RWPE2 (cell line): ENCODE results near the gene TMEM59L.

Experiments
- ATAC-seq: fragments of 200-7000 bp; cut with Tn5 transposase; 3 replicates; pipeline ENCODE4 v1.9.1; 2021; ENCODE audit warnings: low read depth
- DNase-seq: peaks from one replicate; pipeline ENCODE4 v3.0.0-alpha.2; 2020; ENCODE audit warnings: low spot score
- H3K27ac ChIP-seq: fragments of 450-650 bp; 2 replicates; pipeline ENCODE4 v1.5.1; 2017; ENCODE audit warnings: mild to moderate bottlenecking; ENCODE audit not compliant: poor library complexity, severe bottlenecking
- H3K27me3 ChIP-seq: fragments of 250-450 bp; sonication (Bioruptor Pico); 2 replicates; pipeline ENCODE4 v1.5.1; 2021; ENCODE audit warnings: mild to moderate bottlenecking, moderate library complexity; ENCODE audit not compliant: insufficient read depth, poor library complexity, severe bottlenecking
- H3K36me3 ChIP-seq: fragments of 250-450 bp; sonication (Bioruptor Pico); 2 replicates; pipeline ENCODE4 v1.5.1; 2020; ENCODE audit warnings: low read depth, mild to moderate bottlenecking, moderate library complexity
- H3K4me1 ChIP-seq: fragments of 250-450 bp; sonication (Bioruptor Pico); 2 replicates; pipeline ENCODE4 v1.5.1; 2021; ENCODE audit warnings: mild to moderate bottlenecking, moderate library complexity; ENCODE audit not compliant: insufficient read depth, poor library complexity, severe bottlenecking
- H3K4me3 ChIP-seq: fragments of 250-450 bp; sonication (Bioruptor Pico); 2 replicates; pipeline ENCODE4 v1.5.1; 2021; ENCODE audit warnings: mild to moderate bottlenecking, moderate library complexity; ENCODE audit not compliant: severe bottlenecking
- H3K9me3 ChIP-seq: fragments of 250-450 bp; sonication (Bioruptor Pico); 2 replicates; pipeline ENCODE4 v1.5.1; 2021; ENCODE audit warnings: mild to moderate bottlenecking, moderate library complexity; ENCODE audit not compliant: severe bottlenecking
- TF ChIP-seq, protein P1 (sequence below): fragments of 450-650 bp; IDR thresholded peaks from one replicate; pipeline ENCODE4 v1.5.1; 2017; ENCODE audit warnings: mild to moderate bottlenecking, moderate library complexity; ENCODE audit not compliant: poor library complexity, severe bottlenecking

Gene TMEM59L

DNA sequence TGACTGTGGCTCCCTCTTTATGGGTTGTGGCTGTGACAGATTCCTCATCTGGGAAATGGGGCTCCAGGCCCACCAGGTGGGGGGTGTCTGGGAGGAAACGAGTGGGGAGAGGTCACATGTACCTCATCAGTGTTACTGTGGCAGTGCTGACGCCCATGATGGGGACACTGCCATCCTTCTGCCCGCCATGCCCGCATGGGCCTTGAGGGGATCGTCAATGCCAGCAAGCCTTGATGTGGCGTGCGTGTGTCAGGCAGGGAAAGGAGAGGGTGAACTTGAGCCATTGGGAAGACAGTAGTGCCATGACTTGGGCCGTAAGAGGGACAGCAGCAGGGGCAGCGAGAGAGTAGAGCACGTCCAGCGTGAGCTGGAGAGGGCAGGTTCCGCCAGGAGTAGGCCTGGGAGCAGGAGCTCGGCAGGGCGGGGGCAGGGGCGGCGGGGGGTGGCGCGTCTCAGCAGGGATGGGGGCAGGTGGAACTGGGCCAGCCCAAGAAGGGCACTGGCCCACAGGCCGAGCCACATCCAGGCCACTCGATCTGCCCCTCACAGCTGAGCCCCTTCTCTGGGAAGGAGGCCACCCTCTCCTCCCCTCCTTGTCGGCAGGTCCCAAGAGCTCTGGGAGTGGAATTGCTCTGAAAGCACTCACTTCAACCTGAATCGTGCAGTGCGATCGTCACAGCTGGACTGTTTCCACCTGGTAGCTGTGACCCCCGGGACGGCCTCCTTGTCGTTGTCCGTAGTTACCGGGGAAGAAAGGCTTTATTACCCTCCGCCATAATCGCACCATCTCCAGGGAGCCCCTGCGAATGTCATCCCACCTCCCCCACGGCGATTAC lies 34.1 kb downstream of the TMEM59L start:
- Histone ChIP-seq H3K4me1 (peaks cover 12% of the 10 kb centered on the region), H3K9me3 (no peaks in the 10 kb centered on the region), H3K4me3 (no peak overlapping the region), H3K27ac (no peak overlapping the region), H3K27me3 (no peaks in the 10 kb centered on the region), H3K36me3 (no peaks in the 10 kb centered on the region)
- ATAC-seq (no peak), DNase-seq (no peak)
- TF ChIP-seq, protein P1, sequence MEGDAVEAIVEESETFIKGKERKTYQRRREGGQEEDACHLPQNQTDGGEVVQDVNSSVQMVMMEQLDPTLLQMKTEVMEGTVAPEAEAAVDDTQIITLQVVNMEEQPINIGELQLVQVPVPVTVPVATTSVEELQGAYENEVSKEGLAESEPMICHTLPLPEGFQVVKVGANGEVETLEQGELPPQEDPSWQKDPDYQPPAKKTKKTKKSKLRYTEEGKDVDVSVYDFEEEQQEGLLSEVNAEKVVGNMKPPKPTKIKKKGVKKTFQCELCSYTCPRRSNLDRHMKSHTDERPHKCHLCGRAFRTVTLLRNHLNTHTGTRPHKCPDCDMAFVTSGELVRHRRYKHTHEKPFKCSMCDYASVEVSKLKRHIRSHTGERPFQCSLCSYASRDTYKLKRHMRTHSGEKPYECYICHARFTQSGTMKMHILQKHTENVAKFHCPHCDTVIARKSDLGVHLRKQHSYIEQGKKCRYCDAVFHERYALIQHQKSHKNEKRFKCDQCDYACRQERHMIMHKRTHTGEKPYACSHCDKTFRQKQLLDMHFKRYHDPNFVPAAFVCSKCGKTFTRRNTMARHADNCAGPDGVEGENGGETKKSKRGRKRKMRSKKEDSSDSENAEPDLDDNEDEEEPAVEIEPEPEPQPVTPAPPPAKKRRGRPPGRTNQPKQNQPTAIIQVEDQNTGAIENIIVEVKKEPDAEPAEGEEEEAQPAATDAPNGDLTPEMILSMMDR, result no peak

DNA sequence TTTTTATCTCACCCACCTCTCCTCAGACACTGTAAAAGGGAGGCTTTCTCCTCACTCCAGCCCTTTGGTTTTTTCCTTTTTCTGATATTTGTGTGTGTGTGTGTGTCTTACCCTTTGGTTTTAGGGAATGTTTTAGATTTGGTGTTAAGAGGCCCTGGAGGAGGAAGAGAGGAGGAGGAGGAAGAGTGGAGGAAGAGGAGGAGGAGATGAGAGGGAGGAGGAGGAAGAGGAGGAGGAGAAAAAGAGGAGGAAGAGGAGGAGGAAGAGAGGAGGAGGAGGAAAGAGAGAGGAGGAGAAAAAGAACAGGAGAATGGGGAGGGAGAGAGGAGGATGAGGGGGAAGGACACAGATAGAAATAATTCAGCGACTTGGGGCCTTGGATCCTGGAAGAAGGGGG lies 34.7 kb downstream of the TMEM59L start:
- Histone ChIP-seq H3K27ac (no peak overlapping the region), H3K4me1 (peaks cover 12% of the 10 kb centered on the region)
- ATAC-seq, result no peak

DNA sequence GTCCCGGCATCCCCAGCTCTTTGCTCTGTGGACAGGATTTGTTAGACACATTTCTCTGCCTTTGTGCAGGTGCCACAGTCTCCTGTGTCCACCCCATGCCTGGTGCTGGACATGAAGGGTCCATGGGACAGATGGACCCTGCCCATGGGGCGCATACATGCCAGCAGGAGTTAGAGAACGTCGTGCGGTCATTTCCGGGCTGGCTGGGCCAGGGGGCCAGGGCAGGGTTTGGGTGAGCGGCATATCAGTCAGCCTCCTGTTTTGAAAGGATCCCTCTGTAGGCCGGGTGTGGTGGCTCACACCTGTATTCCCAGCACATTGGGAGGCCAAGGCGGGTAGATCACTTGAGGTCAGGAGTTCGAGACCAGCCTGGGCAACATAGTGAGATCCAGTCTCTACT lies 35.1 kb downstream of the TMEM59L start:
- Histone ChIP-seq H3K36me3 (no peaks in the 10 kb centered on the region), H3K4me3 (no peak overlapping the region), H3K27me3 (no peaks in the 10 kb centered on the region), H3K27ac (no peak overlapping the region), H3K4me1 (peaks cover 12% of the 10 kb centered on the region), H3K9me3 (no peaks in the 10 kb centered on the region)
- TF ChIP-seq, protein P1, result no peak
- ATAC-seq (no peak), DNase-seq (no peak)

More for the DNA sequence above, 34.7 kb downstream of the TMEM59L start:
- Histone ChIP-seq H3K36me3 (no peaks in the 10 kb centered on the region), H3K27me3 (no peaks in the 10 kb centered on the region), H3K9me3 (no peaks in the 10 kb centered on the region), H3K4me3 (no peak overlapping the region)
- no peak for DNase-seq
- TF ChIP-seq, protein P1, result no peak

DNA sequence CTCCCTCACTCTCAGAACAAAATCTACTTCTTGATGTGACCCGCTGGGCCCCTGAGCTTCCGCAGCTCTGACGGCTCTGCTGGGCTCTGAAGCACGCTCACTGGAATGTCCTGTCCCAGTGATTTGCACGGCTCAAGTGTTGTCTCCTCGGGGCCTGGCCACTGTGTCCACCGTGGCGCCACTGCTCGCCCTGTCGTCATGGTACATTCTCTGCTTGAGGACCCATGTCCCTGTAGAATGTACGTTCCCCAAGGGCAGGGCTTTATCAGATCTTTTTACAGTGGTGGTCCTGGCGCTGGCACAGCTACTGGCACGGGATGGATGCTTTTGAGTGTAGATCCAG lies 36.3 kb downstream of the TMEM59L start:
- Histone ChIP-seq H3K27ac (peak overlapping the region; percentile 3), H3K27me3 (no peaks in the 10 kb centered on the region), H3K4me1 (peaks cover 12% of the 10 kb centered on the region), H3K4me3 (no peak overlapping the region), H3K36me3 (no peaks in the 10 kb centered on the region), H3K9me3 (no peaks in the 10 kb centered on the region)
- DNase-seq (no peak), ATAC-seq (peak; percentile 33; the same call in 1 of the 3 replicates)
- TF ChIP-seq, protein P1, result no peak

DNA sequence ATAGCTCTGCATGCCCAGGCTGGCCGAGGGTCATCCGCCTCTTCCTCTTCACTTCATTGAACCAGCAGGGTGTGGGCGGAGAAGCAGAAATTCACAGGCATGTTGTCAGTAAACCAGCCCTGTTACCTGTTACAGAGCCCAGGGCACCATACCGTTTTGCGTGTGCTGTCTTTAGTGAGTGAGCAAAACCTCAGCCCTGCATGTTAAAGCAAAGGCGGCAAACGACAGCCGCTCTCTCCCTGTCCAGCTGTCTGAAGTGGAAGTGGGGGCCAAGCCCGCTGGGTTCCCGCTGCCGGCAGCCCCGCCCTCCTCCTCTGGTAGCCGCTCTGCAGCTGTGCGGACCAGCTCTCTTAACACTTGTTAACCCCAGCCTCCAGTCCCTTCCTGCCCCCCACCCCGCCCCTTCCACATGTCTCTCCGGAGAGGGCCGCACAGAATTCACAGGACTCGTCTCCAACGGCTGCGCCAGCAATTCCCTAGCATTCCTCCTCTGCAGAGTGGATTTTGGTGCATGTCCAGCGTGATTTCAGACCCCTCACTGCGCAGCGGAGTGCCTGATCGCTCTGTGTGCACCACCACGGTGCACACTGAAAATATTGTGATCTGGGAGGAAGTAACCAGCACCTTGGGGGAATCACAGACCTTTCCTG lies 36.8 kb downstream of the TMEM59L start:
- Histone ChIP-seq H3K4me3 (no peak overlapping the region), H3K27me3 (no peaks in the 10 kb centered on the region), H3K36me3 (no peaks in the 10 kb centered on the region), H3K27ac (peak overlapping the region; percentile 3), H3K4me1 (peaks cover 12% of the 10 kb centered on the region), H3K9me3 (no peaks in the 10 kb centered on the region)
- DNase-seq (no peak), ATAC-seq (peak; percentile 60)
- TF ChIP-seq, protein P1, result no peak
